Kidney capillary endothelial cell (primary cell): Measurements from ENCODE around the gene SYMPK.

Source experiments
- DNase-seq: peaks from one replicate; pipeline ENCODE4 v3.0.0-alpha.2; 2018; ENCODE audit warnings: low spot score

The SYMPK gene

GRCh38 chr19:45866400-45867176 lies 3.6 kb upstream of the SYMPK start:
- no peak for DNase-seq

- DNase-seq: no peak
Measured at GRCh38 chr19:45865269-45865948, 2.5 kb upstream of the SYMPK start.

GRCh38 chr19:45864629-45865082 lies 1.7 kb upstream of the SYMPK start:
- no peak for DNase-seq

- DNase-seq: peak; percentile 34
Measured at GRCh38 chr19:45863840-45864628, 1.1 kb upstream of the SYMPK start, which contains the start of gene FOXA3. FOXA3 (plus strand) TSS chr19:45864326; CDS start chr19:45864457, 131 bp downstream.

- no peak for DNase-seq
Measured at GRCh38 chr19:45863335-45863839, 440 bp upstream of the SYMPK start.

- DNase-seq: no peak
Measured at GRCh38 chr19:45862271-45862563, 730 bp downstream of the SYMPK start.

- DNase-seq: no peak
Measured at GRCh38 chr19:45860359-45861259, 2.3 kb downstream of the SYMPK start.

- DNase-seq: no peak
Measured at GRCh38 chr19:45854167-45854778, 8.7 kb downstream of the SYMPK start.

- DNase-seq: no peak
Measured at GRCh38 chr19:45852983-45853382, 10.0 kb downstream of the SYMPK start.

- DNase-seq: no peak
Measured at GRCh38 chr19:45852145-45852750, 10.7 kb downstream of the SYMPK start.

GRCh38 chr19:45848922-45849321 lies 14.0 kb downstream of the SYMPK start:
- DNase-seq: no peak

GRCh38 chr19:45847663-45848062 lies 15.3 kb downstream of the SYMPK start:
- no peak for DNase-seq

GRCh38 chr19:45842198-45842597 lies 20.7 kb downstream of the SYMPK start:
- no peak for DNase-seq

GRCh38 chr19:45834970-45835369 lies 28.0 kb downstream of the SYMPK start:
- DNase-seq: no peak

- DNase-seq: no peak
Measured at GRCh38 chr19:45828945-45829344, 34.0 kb downstream of the SYMPK start.

GRCh38 chr19:45828523-45828922 lies 34.4 kb downstream of the SYMPK start:
- DNase-seq: no peak

GRCh38 chr19:45827459-45828093 lies 35.4 kb downstream of the SYMPK start:
- no peak for DNase-seq

- no peak for DNase-seq
Measured at GRCh38 chr19:45826934-45827333, 36.0 kb downstream of the SYMPK start.

GRCh38 chr19:45825917-45826893 lies 36.7 kb downstream of the SYMPK start:
- DNase-seq: no peak
